Thyroid gland (tissue), 4 donors: ENCODE results near the gene CALD1.

Experiments
- CTCF ChIP-seq, 6 experiments: fragments of 200-600 bp in 3 of 6; fragments of 450-650 bp in 3 of 6; sonication (generic) in 3 of 6; IDR thresholded peaks; one replicate each; pipeline ENCODE4 v1.5.1; 2016 to 2019; ENCODE audit warnings: antibody characterized with exemption in 6 of 6, mild to moderate bottlenecking in 2 of 6, inconsistent platforms in 1 of 6, moderate library complexity in 1 of 6
- POLR2A ChIP-seq, 2 donors: fragments of 450-650 bp; IDR thresholded peaks; one replicate each; pipeline ENCODE4 v1.6.1; 2017; ENCODE audit warnings: antibody characterized with exemption in 2 of 2, mild to moderate bottlenecking in 2 of 2, moderate library complexity in 1 of 2

GRCh38 chr7:134781171-134781570 lies 1.7 kb downstream of the CALD1 start:
- TF ChIP-seq CTCF (IDR thresholded peaks at IDR 0.05) (no peak), POLR2A (IDR thresholded peaks at IDR 0.05) (no peak)
